Omental fat pad (tissue), 4 donors: ENCODE data around the gene ADRA2B. TPM values are rescaled to one million over a fixed set of nuclear protein-coding genes. Genes with fewer than 3 reads are reported as not detected.
"Not testable (repeated sequence)": the region's sequence is repeated elsewhere in the genome, so short reads cannot be mapped to it uniquely, and the experiment has no call there.

ENCODE experiments used
- ATAC-seq: fragments of 150-250 bp; one replicate; pipeline ENCODE4 v1.9.1; 2016; ENCODE audit warnings: mild to moderate bottlenecking, moderate library complexity; ENCODE audit not compliant: low FRiP score
- DNase-seq: peaks from one replicate; pipeline ENCODE4 v3.0.0-alpha.2; 2019; ENCODE audit warnings: low spot score
- total RNA-seq, 4 donors: library from RNA; depleted of rRNA; stranded (reverse); fragments of >200 nt; gene quantifications; one replicate each; pipeline ENCODE4 v1.1.0, GENCODE V29; 2016
- TF ChIP-seq, protein P1 (sequence below), 3 donors: fragments of 450-650 bp; IDR thresholded peaks; one replicate each; pipeline ENCODE4 v1.5.1; 2016 to 2017; ENCODE audit warnings: antibody characterized with exemption in 3 of 3, mild to moderate bottlenecking in 3 of 3, moderate library complexity in 2 of 3

The ADRA2B gene
- total RNA-seq, 4 donors from 2014 or later, result 0.63 to 9.8 (median 2.6) TPM

- TF ChIP-seq, protein P1, sequence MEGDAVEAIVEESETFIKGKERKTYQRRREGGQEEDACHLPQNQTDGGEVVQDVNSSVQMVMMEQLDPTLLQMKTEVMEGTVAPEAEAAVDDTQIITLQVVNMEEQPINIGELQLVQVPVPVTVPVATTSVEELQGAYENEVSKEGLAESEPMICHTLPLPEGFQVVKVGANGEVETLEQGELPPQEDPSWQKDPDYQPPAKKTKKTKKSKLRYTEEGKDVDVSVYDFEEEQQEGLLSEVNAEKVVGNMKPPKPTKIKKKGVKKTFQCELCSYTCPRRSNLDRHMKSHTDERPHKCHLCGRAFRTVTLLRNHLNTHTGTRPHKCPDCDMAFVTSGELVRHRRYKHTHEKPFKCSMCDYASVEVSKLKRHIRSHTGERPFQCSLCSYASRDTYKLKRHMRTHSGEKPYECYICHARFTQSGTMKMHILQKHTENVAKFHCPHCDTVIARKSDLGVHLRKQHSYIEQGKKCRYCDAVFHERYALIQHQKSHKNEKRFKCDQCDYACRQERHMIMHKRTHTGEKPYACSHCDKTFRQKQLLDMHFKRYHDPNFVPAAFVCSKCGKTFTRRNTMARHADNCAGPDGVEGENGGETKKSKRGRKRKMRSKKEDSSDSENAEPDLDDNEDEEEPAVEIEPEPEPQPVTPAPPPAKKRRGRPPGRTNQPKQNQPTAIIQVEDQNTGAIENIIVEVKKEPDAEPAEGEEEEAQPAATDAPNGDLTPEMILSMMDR (IDR thresholded peaks at IDR 0.05), result no peak
- no peak for DNase-seq
- no peak for ATAC-seq
Observed at GRCh38 chr2:96144481-96145035, 28.2 kb upstream of the ADRA2B start.

DNA sequence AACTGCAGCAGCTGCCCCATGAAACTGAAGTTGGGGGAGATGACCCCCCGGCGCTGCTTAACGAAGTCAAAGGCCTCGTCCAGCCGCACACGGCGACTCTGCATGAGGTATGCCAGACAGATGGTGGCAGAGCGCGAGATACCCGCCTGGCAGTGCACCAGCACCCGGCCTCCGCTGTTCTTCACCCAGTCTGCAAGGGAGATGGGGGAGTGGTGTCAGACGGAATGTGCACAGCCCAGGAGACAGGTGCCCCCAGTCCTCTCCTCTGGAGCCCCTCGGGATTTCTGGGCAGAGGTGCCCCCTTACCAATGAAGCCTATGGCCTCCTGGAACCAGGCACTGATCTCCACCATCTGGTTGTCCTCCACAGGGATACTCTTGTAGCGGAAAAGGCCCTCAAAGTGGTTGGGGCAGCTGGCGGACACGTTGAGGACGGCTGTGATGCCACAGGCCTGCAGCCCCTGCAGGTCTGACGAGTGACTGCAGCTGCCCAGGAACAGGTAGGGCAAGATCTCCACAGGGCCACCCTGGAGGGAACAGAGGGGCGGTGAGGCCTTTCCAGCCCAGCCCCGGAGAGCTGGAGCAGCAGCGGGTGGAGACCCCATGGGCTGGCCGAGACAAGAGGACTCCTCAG is 27.6 kb upstream of the ADRA2B start:
- DNase-seq (no peak), ATAC-seq (no peak)
- TF ChIP-seq, protein P1 (IDR thresholded peaks at IDR 0.05), result no peak

DNA sequence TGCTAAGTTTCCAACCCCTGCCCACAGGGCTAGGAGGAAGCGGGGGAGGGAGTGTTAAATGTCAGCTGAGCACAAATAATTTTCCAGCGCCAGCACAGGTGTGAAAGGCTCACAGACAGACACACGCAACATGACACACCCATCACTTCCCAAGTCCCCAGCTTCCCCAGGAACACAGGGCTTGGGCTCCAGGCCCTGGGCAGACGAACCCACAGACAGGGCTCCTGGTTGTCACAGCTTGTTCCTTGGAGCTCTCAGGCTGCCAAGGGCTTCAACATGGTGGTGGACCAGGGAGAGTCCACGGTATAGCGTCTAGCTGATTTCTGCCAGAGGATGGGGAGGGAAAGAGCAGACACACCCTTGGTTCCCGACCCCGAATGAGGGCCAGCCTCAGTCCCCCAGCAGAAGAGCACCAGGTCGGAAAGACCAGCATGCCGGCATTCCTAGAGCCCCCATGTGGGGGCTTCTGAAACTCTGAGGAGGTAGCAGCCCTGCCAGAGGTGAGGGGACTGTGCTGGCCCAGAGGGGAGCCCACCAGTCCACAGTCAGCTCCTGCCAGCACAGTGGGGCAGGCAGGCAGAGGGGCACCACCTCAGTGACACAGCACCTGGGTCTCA is 27.0 kb upstream of the ADRA2B start:
- DNase-seq (no peak), ATAC-seq (no peak)
- TF ChIP-seq, protein P1 (IDR thresholded peaks at IDR 0.05), result no peak

- DNase-seq, result no peak
- TF ChIP-seq, protein P1 (IDR thresholded peaks at IDR 0.05), result no peak
Observed at GRCh38 chr2:96142217-96143113, 26.1 kb upstream of the ADRA2B start.

GRCh38 chr2:96141624-96141967 is 25.2 kb upstream of the ADRA2B start:
- not testable (repeated sequence) for DNase-seq, ATAC-seq

More at GRCh38 chr2:96142217-96143113, 26.1 kb upstream of the ADRA2B start:
- no peak for ATAC-seq

DNA sequence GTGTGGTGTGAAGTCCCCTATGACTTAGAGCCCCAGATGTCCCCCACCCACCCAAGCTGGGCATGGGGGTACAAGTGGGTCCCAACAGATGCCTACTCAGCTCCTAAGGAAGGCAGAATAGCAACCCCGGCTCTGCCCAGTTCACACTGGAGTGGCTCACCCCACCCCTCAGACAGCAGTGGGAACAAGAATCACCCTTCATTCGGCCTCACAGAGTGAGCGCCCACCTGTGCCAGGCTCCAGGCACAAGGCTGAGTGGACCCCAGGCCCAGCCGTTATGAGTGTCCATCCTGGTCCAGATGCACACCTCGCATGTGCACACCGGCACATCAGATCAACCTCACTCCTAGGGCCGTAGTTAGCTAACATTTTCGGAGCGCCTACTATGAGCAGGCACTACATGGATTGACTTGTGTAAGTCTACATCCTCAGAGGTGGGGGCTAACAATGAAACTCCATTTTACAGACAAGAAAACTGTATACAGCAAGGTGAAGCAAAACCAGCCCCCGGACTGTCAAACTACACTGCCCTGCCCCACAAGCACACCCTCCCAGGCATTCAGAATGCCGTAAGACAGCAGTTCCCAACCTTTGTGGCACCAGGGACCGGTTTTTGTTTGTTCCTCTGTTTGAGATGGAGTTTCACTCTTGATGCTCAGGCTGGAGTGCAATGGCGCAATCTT is 24.7 kb upstream of the ADRA2B start:
- ATAC-seq (no peak), DNase-seq (no peak)
- TF ChIP-seq, protein P1 (IDR thresholded peaks at IDR 0.05), result no peak
